Retinal pigment epithelial cell (primary cell): Measurements from ENCODE around the gene F2.

Experiments used
- DNase-seq: peaks from one replicate; pipeline ENCODE4 v3.0.0-alpha.2; 2010; ENCODE audit warnings: low read depth
- H3K4me3 ChIP-seq: 2 replicates; pipeline ENCODE4 v1.5.1; 2011; ENCODE audit warnings: mild to moderate bottlenecking, low read length, control low read depth, moderate library complexity
- CTCF ChIP-seq: conservative IDR thresholded peaks from 2 replicates; pipeline ENCODE4 v1.5.1; 2011; ENCODE audit warnings: low read depth, low read length, control low read depth, inconsistent platforms

The F2 gene

DNA sequence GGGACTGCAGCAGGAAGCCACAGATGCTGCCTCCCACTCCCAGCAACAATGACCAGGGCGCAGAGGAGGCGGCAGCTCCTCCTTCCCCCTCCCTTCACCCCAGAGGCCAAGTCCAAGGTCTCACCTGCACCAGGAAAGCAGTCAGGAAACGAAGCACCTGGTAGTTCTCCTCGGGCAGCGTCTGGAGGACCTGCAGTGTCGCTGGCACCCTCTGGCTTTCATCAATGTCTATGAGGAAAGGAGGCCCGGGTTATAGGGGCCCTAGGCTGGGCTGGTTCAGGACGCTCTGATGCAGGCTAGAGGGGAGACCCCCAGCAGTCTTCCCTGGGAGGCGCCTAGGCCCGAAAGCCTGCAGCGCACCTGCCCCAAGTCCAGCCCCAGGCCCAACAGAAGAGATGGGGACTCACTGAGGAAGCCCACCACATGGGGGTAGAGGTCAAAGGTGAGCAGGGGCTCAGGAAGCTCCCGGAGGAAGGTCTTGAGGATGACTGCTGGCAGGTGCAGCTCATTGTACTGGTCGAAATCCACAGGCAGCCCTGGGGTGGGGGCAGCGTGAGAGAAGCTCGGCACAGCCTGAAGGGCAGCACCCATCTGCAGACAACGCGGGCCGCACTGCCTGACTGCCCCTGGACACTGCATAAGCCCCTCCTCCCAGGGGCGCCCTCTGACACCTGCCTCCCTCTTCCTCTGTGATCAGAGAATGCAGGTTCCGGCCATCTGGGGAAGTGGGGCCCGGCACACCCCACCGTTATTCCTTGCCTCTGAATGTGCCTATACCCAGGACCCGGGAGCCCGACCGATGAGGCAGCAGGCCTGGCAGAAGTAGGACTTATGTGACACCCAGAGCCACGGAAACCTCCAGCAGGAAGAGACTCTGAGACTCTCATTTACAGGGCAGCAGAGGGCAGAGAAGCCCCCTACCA, 39.5 kb upstream of the F2 start:
- no peak for DNase-seq
- H3K4me3 ChIP-seq = no peak overlapping the region
- TF ChIP-seq CTCF = no peak

DNA sequence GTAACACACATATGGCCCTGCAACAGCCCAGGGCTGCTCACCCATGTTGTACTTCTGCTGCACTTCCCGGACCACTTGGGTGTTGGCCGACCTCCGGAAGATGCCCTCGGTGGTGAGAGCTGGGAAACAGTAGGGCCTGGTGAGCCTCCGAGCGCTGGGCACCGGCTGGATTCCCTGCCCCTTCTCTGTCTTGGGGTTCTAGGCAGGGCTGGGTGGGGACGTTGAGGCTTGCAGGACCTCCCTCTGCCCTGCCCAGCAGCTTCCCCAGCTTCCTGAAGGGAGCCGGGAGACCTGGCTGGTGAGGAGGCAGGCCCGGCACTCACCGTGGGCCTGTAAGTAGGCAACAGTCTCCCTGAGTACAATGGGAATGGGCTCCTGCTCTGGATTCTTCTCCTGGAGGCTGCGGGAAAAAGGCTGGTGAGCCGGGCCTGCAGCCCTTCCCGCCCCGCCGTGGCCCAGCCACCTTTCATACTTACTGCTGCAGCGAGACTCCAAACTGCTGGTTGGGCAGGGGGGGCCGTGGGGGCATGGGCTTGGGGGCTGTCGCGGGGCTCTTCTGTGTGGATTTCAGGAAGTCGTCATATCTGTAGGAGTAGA, 38.8 kb upstream of the F2 start:
- no peak overlapping the region for H3K4me3 ChIP-seq
- no peak for DNase-seq
- TF ChIP-seq CTCF = no peak

DNA sequence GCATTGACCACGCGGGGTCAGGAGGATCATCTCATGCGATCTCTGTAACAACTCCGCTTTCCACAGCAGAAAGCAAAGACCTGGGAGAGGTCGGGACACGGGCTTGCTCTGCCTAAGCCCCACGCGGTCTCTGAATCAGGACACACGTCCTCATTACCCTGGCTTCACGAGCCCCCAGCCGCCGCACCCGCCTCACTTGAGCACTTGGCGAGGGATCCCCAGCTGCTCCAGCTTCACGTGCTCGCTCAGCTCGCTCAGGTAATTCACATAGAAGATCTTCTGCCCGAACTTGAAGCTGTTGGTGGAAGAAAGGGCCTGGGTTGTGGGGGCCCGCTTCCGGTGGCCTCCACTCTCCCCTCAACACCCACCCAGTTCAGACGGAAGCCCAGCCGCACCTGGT, 38.2 kb upstream of the F2 start:
- DNase-seq = no peak
- no peak for TF ChIP-seq CTCF
- H3K4me3 ChIP-seq = no peak overlapping the region

GRCh38 chr11:46681814-46682213, 37.2 kb upstream of the F2 start:
- H3K4me3 ChIP-seq = no peak overlapping the region
- TF ChIP-seq CTCF = no peak

GRCh38 chr11:46682773-46683752, 36.0 kb upstream of the F2 start:
- DNase-seq = no peak
- TF ChIP-seq CTCF = no peak

More at GRCh38 chr11:46681814-46682213, 37.2 kb upstream of the F2 start:
- no peak for DNase-seq

DNA sequence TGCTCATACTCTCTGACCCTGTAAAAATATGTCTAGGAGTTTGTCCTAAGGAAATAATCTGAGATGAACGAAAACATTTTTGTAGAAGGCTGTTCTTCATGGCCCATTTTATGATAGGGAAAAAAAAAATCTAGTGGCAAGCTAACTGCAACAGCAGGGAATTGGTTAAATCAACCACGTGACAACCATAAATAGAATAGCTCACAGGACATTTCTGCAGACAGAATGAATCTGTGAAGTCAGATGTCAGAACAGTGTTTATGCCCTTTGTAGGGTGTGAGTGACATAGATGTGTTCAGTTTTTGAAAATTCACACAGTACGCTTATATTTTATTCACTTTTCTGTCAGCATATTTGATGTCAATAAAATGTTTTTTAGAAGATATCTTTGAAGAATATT, 34.6 kb upstream of the F2 start:
- no peak for TF ChIP-seq CTCF
- H3K4me3 ChIP-seq = no peak overlapping the region
- DNase-seq = no peak

More at GRCh38 chr11:46682773-46683752, 36.0 kb upstream of the F2 start:
- H3K4me3 ChIP-seq = no peak overlapping the region
